NCI-H2227 (cell line): Measurements from ENCODE around the gene POTEJ.
"Not testable (repeated sequence)": the region's sequence is repeated elsewhere in the genome, so short reads cannot be mapped to it uniquely, and the experiment has no call there.

Experiments used
- DNase-seq: peaks from one replicate; lab custom pipeline; 2025; ENCODE audit not compliant: unreplicated experiment; lab: John Stamatoyannopoulos, UW

The POTEJ gene

DNA sequence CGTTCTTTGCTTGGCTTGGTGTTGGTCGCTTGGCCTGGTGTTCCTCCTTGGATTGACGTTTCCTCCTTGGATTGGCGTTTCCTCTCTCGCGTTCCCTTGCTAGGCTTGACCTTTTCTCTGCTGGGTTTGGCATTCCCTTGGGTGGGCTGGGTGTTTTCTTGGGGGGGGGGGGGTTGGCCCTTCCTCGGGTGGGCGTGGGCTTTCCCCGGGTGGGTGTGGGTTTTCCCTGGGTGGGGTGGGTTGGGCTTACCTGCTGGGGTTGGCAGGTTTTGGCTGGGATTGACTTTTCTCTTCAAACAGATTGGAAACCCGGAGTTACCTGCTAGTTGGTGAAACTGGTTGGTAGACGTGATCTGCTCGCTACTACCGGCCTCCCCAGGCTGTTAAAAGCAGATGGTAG, at the start of gene POTEJ:
Gene POTEJ (plus strand): TSS at position 301 of the 400 bp plus-strand sequence. CDS start 93 bp downstream, at position 394.
- not testable (repeated sequence) for DNase-seq

DNA sequence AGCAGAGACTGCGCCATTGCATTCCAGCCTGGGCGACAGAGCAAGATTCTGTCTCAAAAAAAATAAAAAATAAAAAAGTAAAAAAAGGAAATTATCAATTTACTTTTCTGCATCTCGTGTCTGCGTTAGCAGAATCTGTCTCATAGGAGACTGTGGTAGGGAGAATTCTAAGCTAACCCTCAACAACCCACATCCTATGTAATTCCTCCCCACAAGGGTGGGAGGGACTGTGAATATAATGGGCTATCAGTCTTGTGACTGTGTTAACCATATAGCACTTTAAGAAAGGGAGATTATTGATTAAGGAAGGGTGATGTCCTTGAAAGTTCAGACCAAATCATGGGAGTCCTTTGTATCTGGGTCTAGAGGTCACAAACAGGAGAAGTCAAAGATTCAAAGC, 45.1 kb upstream of the POTEJ start:
- not testable (repeated sequence) for DNase-seq

DNA sequence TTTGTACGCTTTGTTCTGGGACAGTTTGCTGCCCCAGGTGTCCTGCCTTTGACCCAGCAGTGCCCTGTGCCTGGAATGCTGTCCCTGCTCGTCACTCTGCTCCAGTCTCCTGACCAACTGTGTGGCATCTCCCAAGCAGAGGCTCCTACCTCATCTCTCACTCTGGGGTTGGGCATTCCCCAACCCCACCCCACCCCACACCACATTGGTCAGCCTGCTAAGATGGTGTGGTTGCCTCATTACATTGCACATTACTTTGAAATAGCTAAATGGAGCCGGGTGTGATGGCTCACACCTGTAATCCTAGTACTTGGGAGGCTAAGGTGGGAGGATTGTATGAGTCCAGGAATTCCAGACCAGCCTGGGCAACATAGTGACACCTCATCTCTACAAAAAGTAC, 39.3 kb upstream of the POTEJ start:
- not testable (repeated sequence) for DNase-seq

DNA sequence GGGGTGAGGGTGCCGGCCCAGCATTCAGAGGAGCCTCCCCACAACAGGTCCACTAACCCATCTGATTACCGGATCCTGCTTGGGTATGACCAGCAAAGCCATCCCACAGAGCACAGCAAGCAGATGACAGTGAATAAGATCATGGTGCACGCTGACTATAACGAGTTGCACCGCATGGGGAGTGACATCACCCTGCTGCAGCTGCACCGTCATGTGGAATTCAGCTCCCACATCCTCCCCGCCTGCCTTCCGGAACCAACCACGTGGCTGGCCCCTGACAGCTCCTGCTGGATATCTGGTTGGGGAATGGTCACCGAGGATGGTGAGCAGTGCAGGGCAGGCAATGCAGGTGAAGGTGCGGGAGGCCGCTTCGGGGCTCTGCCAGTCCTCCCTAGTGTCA, 37.0 kb upstream of the POTEJ start:
- DNase-seq: not testable (repeated sequence)

DNA sequence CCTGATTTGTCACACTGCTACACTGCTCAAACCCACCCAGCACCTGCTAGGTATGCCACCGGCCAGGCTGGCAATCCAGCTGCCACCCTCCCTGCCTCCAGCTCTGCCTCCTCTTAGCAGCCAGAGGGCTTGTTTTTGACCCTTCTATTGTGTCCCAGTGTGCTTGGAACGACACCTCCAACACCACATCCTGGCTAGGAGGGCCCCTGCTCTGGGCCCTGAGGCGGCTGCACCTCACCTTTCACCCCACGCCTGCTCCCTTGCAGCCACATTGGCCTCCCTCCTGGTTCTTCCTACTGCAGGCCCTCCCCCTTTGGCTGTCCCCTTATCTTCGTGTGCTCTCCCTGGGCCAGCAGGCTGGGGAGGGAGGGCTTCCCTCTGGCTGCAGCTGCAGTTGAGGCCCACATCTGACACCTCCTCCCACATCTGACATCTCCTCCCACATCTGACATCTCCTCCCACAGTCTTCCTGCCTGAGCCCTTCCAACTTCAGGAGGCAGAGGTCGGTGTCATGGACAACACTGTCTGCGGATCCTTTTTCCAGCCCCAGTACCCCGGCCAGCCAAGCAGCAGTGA, 34.9 kb upstream of the POTEJ start:
- not testable (repeated sequence) for DNase-seq

DNA sequence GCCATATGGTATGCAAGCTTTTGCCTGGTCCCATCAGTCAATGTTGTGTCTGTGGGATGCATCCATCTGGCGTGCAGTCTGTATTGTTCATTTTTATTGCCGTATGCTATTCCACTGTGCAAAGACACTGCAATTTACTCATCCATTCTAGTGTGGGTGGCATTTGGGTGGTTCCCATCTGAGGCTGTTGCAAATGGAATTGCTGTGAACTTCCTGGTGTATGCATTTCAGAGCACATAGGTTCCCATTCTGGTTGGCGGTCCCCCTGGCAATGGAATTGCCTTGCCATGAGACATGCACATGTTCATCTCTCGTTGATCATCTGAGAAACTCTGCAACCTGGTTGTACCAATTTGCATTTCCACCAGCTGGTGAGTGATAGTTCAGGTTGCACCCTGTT, 33.7 kb upstream of the POTEJ start:
- not testable (repeated sequence) for DNase-seq

DNA sequence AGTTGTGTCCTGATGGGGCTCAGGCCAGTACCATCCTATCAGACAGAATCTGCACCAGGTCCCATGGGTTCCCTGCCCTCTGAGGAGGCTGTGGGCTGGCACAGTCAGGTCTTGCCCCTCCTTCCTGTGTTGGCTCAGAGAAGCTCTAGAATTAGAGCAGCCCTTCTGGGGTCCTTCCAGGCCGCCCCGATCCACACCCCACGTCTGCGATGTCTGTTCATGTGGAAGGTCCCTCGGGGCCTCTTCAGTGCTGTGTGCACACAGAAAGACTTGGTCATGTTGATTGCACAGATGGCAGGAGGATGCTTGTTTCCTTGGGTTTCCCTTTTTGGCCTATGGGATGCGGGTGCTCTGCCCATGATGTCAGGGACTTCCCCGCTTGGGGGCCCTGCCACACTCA, 32.1 kb upstream of the POTEJ start:
- DNase-seq: not testable (repeated sequence)

DNA sequence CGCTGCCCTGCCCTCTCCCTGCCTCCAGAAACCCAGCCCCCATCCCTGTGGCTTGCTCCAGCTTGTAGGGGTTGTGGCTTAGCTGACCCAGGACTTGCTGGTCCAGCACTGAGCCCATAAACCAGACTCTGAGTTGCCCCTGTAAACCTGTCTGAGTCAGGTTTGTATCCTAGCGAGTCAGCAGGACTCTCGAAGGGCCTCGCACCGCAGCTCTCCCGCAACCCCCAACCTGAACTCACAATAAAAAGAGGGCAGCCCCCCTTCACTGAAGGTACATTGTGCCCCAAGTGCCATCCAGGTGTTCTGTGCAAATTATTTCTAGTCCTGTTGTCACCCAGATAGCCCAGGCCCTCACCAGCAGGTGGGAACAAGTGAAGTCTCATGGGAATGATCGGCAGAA, 29.7 kb upstream of the POTEJ start:
- DNase-seq: not testable (repeated sequence)

DNA sequence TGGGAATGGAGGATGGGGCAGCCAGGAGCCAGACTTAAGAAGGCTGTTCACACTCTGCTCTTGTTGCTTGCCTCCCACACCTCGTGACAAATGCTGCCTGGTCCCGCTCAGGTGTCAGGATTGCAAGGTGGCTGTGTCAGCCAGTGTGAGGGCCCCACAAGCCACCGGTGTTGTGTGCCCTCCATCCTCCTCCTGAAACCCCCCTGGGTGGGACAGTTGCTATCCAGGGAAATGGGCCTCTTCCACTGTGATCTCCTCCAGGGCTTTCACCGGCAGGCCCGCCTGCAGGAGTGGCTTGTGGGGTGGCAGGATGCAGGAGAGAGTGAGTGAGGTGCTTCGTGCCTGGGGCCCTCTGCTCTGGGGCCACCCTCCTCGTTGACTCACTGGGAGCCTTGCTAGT, 28.3 kb upstream of the POTEJ start:
- DNase-seq: not testable (repeated sequence)

DNA sequence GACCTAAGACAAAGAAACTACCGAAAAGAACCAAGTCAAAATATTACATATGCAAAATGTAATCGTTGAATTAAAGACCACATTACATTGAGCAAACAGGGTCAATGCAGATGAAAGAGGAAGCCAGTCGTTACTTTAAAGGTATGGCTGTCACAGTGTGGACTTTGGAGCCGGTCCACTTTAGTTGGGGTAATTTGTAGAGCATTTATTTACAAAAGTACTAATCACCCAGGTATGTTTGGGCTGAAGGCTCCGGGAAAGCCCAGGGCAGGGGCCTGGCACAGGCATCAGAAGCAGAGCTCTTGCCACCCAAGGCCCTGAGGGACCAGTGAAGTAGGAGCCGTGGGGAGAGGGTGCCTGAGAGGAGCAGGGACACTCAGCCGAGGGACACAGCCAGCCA, 27.7 kb upstream of the POTEJ start:
- not testable (repeated sequence) for DNase-seq

DNA sequence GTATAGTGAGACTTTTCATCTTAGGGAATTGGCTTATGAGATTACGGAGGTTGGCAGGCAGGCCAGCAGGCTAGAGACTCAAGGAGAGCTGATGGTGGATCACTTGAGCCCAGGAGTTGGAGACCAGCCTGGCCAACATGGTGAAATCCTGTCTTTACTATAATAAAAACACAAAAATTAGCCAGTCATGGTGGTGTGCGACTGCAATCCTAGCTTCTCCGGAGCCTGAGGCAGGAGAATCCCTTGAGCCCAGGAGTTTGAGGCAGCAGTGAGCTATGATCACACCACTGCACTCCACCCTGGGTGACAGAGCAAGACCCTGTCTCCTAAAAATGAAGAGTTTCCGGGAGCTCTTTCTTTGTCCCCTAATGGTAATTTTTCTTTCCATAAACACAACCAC, 26.5 kb upstream of the POTEJ start:
- not testable (repeated sequence) for DNase-seq

DNA sequence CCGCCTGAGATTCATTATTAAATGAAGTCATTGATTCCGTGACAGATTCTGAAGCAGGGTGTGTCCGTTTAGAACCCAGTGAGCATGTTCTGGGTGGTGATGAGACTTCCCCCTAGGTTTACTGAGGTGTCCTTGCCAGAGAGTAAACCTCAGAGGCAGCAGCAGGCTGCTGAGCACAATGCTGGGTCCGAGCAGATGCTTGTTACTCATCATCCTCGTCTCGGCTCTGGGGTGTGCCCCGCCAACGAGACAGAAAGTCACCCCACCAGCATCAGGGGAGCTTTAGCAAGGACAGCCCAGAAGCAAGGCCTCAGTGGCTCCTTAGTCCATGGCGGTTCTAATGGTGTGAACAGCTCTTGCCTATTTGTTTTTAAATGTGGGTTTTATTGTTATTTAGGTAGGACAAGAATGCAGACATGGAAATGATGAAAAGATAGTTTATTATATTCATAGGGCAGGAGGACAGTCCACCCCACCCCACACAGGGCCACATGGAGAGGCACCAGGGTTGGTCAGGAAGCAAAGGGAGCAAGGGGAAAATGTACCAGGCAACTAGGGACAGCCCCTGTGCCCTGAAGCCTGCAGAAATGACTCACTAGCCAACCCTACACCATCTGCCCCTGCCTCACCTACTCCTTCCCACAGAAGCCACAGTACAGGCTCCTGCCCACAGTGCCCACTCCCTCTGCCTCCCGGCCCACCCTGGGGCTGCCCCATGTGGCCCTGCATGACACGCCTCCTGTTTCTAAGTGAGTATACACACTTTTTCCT, 22.4 kb upstream of the POTEJ start:
- not testable (repeated sequence) for DNase-seq

DNA sequence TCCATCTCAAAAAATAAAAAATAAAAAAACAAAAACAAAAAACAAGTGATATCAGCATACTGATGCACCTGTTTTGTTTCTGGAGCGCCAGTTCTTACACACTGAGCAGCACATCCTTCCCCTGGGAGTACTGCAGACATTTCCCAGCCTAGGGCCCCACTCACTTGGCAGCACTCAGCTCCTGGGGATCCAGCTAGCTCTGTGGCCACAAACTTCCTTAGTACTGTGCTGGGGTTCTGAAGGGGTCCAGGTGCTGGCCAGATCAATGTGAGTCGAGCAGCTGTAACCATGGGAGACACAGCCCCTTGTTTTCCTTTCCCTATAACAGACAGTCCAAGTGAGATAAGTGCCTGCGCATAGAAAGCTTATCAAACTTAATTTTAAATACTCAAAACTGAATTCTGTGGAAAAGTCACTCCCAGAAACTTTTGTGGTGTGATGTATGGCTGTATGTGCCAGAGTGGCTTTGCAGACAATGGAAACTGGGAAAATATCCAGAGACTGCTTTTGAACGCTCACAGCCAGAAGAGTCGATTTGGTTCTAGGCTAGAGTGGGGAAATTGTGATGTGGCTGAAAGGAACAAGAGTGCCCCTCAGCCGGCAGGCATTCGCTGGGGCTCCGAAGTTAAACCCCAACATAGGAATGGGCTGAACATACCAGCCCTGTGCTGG, 20.9 kb upstream of the POTEJ start:
- DNase-seq: not testable (repeated sequence)

DNA sequence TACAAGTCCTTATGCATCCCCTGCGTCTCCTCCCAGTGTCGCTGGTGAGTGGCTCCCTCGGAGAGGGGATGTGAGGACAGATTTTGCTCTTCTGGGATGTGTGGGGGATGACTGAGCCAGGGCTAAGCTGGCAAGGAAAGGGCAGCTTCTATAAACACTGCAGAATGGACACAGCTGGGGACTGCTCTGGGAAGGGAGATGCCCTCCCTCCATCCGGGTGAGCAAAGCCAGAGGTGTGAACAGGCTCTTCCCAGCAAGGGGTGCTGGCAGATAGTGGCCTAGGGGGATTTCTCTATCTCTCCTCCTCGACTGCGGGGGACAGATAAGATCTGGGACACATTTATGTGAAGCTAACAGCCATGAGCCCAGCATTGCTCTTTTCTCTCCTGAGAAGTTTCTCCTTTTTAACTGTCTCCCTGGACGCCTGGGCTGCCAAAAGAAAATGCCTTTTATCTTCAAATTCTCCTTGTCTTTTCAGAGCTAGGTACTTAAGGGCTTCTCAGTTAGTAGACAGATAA, 20.3 kb upstream of the POTEJ start:
- not testable (repeated sequence) for DNase-seq

DNA sequence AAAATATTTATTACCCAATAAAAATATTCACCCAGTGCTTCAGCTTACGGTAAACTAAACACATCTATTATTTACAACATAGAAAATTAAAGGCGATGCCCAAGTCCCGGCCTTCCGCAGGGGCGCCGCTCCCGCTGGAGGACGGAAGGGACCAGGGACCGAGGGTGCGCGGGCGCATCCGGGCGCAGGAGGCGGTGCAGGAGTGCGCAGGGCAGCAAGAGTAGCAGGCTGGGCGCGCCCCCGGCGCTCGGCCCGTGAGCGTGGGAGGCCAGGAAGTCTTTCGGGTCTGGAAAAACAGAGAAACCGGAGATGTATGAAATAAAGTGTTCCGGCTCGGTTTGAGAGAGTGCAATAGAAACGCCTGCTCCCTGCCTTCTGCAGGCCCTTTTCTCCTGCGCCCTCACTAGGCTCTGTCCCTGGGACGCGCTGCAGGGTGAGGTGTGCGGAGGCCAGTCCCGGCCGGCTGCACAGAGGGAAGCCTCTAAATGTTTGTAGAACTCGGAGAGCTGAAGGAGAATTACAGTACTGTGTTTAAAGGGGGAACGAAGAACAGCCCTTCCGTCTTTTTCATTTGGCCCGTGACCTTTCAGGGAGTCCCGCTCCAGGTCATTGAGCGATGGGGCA, 18.3 kb upstream of the POTEJ start:
- DNase-seq: not testable (repeated sequence)

DNA sequence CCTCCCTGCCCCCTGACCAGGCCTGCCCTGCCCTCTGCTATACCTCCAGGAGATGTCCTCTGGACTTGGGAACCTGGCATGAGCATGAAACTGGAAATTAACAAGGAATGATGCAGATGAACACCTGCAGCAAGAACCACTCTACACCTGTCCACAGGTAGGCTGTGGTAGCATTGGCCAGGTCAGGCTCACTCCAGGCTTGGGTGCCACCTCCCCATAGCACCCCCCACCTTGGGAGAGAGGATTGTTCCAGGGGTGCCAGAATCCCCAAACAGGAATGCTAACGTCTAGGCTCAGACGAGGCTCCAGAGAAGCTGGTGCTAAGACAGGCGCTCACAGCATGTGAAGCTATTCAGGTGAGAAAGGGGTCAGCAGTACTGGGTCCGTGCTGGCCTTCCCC, 17.2 kb upstream of the POTEJ start:
- DNase-seq: not testable (repeated sequence)

DNA sequence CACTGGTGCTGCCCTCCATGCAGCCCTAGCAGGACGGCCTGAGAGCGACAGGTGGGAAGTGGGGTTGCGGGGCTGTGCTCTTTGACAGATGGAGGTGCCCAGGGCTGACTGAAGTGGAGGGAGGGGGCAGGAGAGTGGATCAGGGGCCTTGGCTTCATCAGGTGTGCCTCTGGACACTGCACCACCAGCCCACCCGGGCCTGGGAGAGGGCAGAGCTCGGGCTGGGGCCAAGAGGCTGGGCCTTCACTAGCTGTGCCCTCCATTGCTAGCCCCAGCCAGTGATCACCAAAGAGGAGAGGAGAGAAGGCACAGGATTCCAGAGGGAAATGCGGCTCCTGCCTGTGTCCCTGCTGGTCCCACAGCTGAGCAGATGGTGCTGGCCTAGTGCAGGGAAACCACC, 14.5 kb upstream of the POTEJ start:
- not testable (repeated sequence) for DNase-seq

DNA sequence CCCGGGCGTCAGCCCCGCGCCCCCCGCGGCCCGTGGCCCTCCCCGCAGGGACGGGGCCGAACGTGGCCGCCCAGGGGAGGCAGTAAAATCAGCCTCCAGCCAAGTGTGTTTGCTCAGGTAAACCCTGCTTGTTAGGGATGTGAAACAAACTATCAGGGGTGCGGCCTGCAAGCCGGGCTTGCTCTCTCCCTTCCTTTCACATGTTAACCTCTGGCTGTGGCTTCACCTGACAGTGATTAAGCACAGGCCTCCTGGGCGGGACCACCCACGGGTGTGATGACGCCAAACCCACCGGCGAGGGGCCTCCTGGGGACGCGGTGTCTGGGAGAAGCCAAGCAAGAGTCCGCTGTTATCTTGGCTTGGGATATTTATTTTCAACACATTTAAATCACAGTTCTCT, 13.2 kb upstream of the POTEJ start:
- not testable (repeated sequence) for DNase-seq

DNA sequence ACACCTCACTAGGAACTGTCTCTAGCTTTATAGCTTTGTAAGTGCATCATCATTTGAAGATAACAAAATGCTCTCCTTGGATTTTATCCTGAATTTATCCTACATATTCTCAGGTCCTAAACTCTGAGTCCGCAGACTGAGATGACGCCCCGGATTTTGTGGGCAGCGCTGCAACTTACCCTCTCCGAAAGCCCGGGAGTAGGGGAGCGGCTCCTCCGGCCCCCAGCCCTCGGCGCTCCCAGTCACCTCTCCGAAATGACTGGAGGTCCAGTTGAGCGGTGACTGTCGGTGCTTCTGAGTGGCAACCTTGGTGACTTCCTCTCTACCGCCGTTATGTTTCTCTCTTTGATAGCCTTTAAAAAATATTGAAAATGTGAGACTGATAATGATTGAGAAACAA, 12.8 kb upstream of the POTEJ start:
- not testable (repeated sequence) for DNase-seq

DNA sequence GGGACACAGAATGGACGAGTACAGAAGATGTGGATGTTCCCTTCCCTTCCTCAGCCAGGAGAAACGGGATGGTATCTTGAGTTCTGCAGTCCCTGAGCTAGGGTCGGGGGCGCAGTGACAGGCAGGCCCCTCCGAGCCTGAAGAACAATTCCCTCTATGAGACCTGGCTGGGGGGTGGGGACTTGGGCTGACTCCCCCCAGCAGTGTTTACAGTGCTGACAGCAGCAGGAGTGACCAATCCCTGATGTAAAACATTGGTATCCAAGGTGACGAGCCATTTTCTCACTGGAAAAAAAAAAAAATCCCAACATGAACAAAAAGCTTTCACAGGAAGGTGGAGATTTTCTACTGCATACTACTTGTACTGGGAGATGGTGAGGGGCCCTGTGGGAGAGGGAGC, 11.8 kb upstream of the POTEJ start, which contains the start of gene CFC1:
Gene CFC1 (minus strand): TSS at position 183 of the 400 bp plus-strand sequence. CDS start 288 bp downstream, outside the sequence.
- not testable (repeated sequence) for DNase-seq

DNA sequence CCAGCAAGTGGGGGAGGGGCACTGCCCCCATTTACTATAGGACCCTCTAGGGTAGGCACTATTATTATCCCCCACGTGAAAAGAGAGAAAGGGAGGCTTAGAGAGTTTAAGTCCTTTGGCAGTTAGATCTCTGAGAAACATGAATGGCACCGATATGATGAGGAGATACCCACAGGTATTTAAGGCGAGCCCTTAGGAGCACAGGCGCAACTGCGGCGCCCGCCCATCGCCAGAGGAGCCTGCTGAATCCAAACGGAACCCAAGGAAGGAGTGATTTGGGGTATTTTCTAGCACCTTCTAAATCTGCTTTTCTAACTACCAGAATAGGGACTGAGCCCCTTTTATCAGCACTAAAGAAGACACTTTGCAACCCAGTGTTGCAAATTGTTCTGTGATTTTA, 11.3 kb upstream of the POTEJ start:
- DNase-seq: not testable (repeated sequence)
